OCI-LY7 (cell line): ENCODE data around the gene KCNMA1.

Experiments used
- CTCF ChIP-seq: fragments of 200-600 bp; sonication (generic); conservative IDR thresholded peaks from 2 replicates; pipeline ENCODE4 v1.5.1; 2014; ENCODE audit warnings: mild to moderate bottlenecking, antibody characterized with exemption, low read length, moderate library complexity, mixed read lengths
- EZH2phosphoT487 ChIP-seq: fragments of 200-600 bp; sonication (generic); IDR thresholded peaks from 2 replicates; pipeline ENCODE4 v1.6.1; 2018; ENCODE audit warnings: low read depth, borderline replicate concordance, mild to moderate bottlenecking, mixed run types, antibody characterized with exemption, low read length, moderate library complexity, mixed read lengths

- TF ChIP-seq CTCF, result no peak
- TF ChIP-seq EZH2phosphoT487, result no peak
Observed at GRCh38 chr10:77664008-77664407, 26.4 kb upstream of the KCNMA1 start.
